ENCODE results near the gene CASP12.

CASP12 gene

DNA sequence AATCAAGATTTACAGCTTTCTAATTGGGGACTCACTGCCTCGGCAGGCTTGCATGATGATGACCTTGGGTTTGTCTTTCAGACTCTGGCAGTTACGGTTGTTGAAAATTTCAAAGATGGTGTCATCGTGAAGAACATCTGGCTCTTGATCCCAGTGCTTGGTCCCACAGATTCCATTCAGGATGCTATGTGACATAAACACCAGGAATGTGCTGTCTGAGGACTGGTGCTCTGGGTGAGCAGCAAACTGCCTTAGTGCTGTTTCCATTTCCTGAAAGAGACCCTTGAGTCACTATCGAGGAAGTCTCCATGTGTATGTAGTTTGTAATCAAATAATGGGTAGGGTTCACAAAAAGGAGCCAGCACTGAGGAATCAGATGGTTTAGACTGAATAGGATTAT lies 7.1 kb downstream of the CASP12 start:
- DNase-seq: no peak

DNA sequence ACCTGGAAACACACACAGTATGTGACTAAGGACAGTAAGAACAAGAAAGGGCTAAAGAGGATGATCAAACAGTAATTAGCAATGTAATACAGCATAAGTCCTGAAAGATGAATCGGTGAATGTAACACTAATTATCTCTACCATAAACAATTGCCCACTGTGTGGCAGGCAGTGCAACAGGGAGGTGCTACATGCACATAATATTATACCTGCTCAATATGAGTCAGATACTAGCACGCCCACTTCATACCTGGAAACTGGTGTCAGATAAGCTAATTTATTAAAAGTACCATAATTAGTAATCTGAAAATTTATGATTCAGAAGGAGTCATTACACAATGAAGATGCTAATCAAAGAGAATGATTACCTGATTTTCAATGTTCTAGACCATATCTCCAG lies 14.9 kb downstream of the CASP12 start:
- no peak for DNase-seq

- DNase-seq: no peak
These were observed 17.0 kb downstream of the CASP12 start for GRCh38 chr11:104881117-104881794.

DNA sequence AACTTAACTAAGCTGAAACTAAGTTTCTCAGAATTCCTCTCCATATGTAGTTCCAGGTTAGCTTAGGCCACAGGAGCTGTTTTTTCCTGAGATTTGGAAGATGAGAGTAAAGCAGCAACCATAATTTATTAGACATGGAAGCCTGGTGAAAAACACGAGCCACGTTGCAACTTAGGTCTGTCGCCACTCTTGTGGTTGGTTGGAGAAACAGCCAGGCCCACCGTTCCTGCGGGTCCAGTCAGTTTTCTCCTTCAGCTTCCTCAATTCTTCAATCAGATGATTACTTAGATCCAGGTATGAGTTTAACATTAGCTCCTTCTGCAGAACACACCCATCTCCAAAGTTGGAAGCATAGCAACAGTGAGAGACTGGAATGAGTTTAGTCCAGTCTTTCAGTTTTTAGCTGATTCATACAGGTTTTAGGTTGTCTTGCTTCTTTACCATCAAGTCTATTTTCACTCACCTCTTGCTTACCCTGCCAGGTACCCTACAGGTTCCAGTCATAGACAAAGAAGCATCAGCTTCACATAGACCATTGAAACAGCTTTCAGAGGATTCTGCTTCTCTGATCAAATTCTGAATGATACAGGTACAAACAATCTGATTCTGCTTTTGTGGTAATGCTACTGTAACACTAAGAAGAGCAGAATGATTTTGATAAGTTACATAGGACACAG lies 18.6 kb downstream of the CASP12 start:
- no peak for DNase-seq

DNA sequence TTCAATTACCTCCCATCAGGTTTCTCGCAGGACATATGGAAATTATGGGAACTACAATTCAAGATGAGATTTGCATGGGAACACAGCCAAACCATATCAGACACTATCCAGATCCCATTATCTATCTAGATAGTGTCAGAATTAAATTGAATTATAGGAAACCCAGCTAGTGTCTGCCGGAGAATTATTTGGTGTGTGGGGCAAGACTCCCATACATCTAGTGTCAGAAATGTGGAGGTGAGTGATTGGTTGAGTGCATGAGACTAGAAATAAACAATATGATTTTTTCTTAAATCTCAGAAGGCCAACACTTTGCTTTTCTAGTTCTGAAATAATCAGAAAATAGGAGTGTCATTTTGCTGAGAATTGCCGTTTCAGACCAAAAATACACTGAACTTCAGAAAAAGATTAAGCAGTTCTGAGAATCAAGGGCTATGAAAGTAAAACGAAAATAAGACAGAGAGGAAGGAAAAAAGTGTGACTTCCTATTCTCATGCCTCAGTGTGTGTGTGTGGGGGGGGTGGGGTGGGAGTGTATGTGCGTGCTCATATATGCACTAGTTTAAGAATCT lies 21.3 kb downstream of the CASP12 start:
- peak; percentile 18 for DNase-seq

- no peak for DNase-seq
These were observed 21.9 kb downstream of the CASP12 start for GRCh38 chr11:104876324-104876723.

DNA sequence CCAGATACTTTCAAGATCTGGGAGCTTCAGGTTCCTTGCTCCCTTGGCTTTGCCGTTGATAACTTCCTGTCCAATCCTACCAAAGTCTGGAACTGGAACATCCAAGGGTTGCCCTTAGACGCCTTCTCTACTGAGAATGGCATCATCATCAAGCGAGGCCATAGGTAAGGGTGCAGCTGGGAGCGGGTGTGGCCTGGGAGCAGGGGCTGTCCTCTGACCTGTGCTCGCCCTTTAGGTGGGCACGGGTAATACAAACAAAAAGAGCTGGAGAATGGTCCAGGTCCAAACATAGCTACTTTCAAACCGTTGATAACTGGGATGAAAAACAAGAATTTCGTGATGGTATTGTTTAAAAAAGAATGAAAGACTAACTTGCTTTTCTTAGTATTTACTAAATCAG lies 25.0 kb downstream of the CASP12 start:
- DNase-seq: no peak

- no peak for DNase-seq
These were observed 25.9 kb downstream of the CASP12 start for GRCh38 chr11:104872393-104872792.

GRCh38 chr11:104870910-104871309 lies 27.4 kb downstream of the CASP12 start:
- DNase-seq: no peak

- DNase-seq: no peak
These were observed 31.4 kb downstream of the CASP12 start for GRCh38 chr11:104866815-104867214.

GRCh38 chr11:104858882-104859775 lies 39.1 kb downstream of the CASP12 start:
- DNase-seq: peak; percentile 2

DNA sequence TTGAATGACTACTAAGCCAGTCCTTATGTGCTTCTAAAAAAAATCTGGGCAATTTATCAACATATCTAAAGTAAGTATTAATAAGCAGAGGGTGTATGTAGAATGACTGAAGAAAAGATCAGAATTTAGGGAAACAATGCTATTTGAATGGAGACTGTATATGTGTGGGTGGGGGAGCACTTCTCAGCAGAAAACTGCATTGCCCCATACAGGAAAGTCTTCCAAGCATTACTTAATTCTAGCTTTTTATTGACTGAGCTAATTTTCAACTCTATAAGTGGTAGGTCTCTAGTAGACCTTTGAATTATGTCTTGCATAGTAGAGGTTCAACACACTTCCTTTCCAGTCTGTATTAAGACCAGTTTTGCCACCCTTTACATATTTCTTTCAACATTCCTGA lies 41.7 kb downstream of the CASP12 start:
- no peak for DNase-seq

DNA sequence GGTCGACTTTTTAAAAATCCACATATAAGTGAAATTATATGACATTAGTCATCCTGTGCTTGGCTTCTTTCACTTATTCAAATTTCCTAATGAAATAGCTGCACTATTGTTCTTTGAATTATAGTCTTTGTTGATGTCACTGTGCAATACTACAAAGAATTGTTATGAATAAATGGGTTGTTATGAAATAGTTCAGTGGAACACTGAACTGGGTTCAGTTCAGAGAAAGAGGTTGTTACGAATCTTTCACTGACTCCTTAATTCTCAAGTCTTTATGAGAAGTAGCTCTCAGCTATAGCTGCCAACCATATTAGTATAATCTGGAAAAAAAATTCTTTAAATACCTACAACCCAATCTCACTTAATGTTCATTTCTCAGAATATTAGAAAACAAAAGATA lies 42.3 kb downstream of the CASP12 start:
- no peak for DNase-seq

DNA sequence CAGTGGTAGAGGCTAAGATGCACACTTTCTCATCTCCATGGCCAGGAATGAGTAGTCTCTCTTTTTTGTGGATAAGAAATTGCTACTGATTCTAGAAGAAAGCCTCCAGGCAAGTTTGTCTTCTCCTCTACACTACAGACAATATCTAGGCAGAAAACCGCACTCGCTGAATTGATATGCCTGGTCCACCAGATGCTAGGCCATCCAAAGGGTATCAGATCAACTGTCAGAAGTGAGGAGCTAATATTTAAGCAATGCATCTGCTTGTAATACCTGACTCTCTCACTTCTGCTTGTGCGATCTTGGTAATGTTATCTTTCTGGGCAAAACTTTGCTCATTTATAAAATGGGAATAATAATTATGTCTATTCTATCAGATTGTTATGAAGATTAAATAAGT lies 45.0 kb downstream of the CASP12 start:
- DNase-seq: no peak

GRCh38 chr11:104852811-104853210 lies 45.4 kb downstream of the CASP12 start:
- no peak for DNase-seq

DNA sequence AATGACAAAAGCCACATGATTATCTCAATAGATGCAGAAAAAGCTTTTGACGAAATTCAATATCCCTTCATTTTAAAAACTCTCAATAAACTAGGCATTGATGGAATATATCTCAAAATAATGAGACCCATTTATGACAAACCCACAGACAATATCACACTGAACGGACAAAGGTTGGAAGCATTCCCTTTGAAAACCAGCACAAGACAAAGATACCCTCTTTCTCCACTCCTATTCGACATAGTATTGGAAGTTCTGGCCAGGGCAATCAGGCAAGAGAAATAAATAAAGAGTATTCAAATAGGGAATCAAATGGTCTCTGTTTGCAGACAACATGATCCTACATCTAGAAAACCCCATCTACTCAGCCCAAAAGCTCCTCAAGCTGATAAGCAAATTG lies 52.0 kb downstream of the CASP12 start:
- no peak for DNase-seq

DNA sequence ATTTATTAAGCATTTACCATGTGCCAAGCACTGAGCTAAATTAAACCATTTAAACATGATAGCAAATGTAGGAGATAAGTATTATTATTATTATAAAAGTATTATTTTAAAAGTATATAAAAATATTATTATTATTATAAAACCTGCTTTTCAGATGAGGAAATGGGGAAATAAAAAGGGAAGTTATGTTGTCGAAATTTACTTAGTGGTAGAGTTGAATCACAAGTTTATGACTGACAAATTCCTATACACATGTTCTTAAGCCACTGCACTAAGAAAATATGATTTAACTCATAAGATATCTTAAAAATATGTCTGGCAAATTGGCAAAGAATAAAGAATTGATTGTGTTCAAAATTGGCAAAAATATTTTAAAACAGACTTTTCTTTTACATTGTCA lies 53.8 kb downstream of the CASP12 start:
- DNase-seq: no peak

- DNase-seq: no peak
These were observed 55.0 kb downstream of the CASP12 start for GRCh38 chr11:104843150-104843836.

DNA sequence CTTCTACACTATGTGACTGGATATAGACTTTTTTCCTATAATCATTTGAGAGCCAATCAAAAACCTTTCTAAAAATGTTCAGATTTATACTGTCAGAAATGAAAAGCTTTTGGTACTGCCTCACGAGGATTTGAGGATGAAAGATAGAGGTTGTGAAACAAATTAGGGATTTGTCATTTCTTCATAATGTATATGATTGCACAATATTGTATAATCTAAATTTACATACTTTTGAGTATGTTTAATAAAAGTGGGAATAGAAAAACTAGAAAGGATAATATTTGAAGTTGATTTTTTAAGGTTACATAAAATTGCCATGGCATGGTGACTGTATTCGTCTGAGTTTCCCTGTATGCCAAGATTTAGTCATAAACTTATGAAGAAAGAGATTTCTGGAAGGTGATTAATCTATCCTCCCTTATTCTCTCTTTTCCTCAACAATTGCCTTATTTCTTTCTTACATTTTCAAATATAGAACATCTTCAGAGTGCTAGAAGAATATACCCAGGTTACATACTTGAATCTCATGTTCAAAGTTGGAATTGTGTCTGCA lies 56.2 kb downstream of the CASP12 start:
- DNase-seq: no peak

DNA sequence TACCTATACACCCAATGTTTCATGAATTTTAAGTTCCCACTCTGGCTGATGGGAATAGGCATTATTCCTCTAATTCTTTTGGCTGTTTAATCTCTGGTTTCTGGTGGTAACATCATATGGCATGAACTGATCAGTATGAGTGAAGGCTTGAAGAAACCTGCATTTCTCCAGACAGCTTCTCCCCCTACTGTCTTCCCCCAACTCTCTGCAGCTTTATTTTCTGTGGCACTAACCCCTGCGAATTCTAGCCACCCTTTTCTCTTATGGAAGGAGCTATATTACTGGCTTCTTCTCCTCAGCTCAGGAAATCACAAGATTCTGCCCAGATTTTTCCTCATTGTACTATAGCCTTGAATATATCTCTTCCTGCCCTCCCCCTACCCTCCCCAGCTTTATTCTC lies 57.1 kb downstream of the CASP12 start:
- DNase-seq: no peak

DNA sequence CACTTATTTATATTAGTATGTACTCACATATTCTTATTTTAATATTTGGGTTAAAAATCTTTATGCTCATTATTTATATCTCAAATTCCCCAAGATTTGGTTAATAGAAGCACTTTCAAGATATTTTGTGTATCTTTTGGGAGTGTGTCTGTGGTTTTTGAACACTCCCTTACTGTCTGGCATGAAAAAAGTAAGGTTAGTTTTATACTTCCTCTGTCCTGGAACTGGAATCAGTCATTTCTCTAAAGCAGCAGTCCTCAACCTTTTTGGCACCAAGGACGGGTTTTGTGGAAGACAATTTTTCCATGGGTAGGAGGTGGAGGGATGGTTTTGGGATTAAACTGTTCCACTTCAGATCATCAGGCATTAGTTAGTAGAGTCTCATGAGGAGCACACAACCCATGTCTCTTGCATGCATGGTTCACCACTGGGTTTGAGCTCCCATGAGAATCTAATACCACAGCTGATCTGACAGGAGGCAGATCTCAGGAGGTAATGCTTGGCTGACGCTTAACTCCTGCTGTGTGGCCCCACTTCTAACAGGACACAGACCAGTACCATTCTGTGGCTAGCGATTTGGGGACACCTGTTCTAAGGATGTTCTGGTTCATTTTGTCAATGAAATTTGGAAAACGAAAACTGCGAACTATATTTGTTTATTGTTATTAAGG lies 60.2 kb downstream of the CASP12 start:
- DNase-seq: no peak

DNA sequence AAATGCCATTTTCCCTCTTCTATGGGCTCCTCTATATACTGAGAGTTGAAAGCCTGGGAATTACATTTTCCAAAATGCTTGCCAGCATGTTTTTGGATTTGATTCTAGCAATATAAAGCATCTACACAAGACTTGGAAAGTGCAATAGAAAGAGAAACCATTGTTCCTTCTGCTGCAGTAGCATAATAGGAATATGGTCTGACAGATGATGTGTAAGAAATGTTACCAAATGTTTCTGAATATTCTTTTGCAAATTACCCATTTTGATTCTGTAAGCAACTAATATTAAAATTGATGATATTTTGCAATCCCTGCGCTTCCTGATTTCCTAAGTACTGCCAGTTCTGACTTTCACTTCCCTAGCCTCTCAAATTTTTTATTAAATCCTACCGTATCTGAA lies 61.6 kb downstream of the CASP12 start:
- no peak for DNase-seq

Measured in activated CD4-positive, alpha-beta T cell treated with anti-CD3 and anti-CD28 coated beads, Interleukin-10, Interleukin-2, amounts not matched to agents 100 ng/mL and 50 ng/mL, durations not matched to agents 16 hours and 8 hours (primary cell).